Stomach (tissue), 4 donors: ENCODE results near the gene FOXN3.

ENCODE experiments used
- EP300 ChIP-seq: sonication (generic); formaldehyde crosslinking; IDR thresholded peaks from one replicate; pipeline ENCODE4 v1.6.1; 2017; ENCODE audit warnings: antibody characterized with exemption
- POLR2A ChIP-seq, 4 donors: fragments of 450-650 bp; IDR thresholded peaks; one replicate each; pipeline ENCODE4 v1.6.1; 2016; ENCODE audit warnings: antibody characterized with exemption in 4 of 4, control low read depth in 2 of 4, mild to moderate bottlenecking in 1 of 4, moderate library complexity in 1 of 4
- POLR2AphosphoS5 ChIP-seq, 3 donors: sonication (generic); formaldehyde crosslinking; IDR thresholded peaks; one replicate each; pipeline ENCODE4 v1.6.1; 2016; ENCODE audit warnings: antibody characterized with exemption in 3 of 3

GRCh38 chr14:89364316-89364715, 52.7 kb downstream of the FOXN3 start:
- no peak for TF ChIP-seq POLR2A (IDR thresholded peaks at IDR 0.05)
- TF ChIP-seq POLR2AphosphoS5 (IDR thresholded peaks at IDR 0.05) = no peak
- TF ChIP-seq EP300 = no peak
